Measurements from ENCODE around the gene ASCC2. TPM values are rescaled to one million over a fixed set of nuclear protein-coding genes. Genes with fewer than 3 reads are reported as not detected.

ASCC2 gene
- total RNA-seq, 2 experiments from 2014 or later = 86.5 to 91.4 TPM

- Mint-ChIP-seq H3K4me3 (no peak overlapping the region), H3K27ac (peak overlapping the region; percentile 85), H3K27me3 (ENCODE audit: low read depth) (no peaks in the 10 kb centered on the region), H3K36me3 (ENCODE audit: low read depth) (peaks cover 64% of the 10 kb centered on the region), H3K4me1 (ENCODE audit: low read depth) (peaks cover 39% of the 10 kb centered on the region), H3K9me3 (ENCODE audit: insufficient read depth) (no peaks in the 10 kb centered on the region)
- ChIA-PET POLR2A (no interaction called here), CTCF (interaction anchor here (0.8 kb wide), 1 partner anchor 289 kb away, joined by 3 read pairs; no protein-coding TSS in a partner anchor)
- no peak for ATAC-seq
- no peak for DNase-seq
Observed at GRCh38 chr22:29799217-29799680, 38.8 kb downstream of the ASCC2 start.

GRCh38 chr22:29798801-29799200 is 39.3 kb downstream of the ASCC2 start:
- Mint-ChIP-seq H3K4me1 (ENCODE audit: low read depth) (peaks cover 39% of the 10 kb centered on the region), H3K4me3 (no peak overlapping the region), H3K27me3 (ENCODE audit: low read depth) (no peaks in the 10 kb centered on the region), H3K27ac (peak overlapping the region; percentile 85), H3K36me3 (ENCODE audit: low read depth) (peaks cover 61% of the 10 kb centered on the region), H3K9me3 (ENCODE audit: insufficient read depth) (no peaks in the 10 kb centered on the region)
- DNase-seq = no peak
- ChIA-PET CTCF (interaction anchor here (0.8 kb wide), 1 partner anchor 290 kb away, joined by 3 read pairs; no protein-coding TSS in a partner anchor), POLR2A (no interaction called here)
- ATAC-seq = no peak

DNA sequence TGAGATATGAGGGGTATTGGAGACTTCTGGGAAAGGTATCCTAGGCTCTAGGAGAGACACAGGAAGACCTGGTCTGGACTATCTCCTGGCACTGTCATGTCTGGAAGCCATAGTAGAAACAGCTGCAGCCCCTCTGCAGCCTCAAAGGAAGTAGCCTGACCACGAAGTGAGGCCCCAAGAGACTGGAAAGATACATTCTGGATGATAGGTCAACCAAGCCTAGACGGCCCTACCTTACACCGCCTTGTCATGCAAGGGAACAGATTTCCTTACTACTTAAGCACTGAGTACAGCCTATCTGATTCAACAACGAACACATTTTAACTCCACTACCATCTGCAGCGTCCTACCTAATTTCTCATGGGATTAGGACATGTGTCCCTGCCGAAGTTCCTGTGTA is 39.8 kb downstream of the ASCC2 start:
- DNase-seq = no peak
- ATAC-seq = no peak
- H3K27ac Mint-ChIP-seq = peak overlapping the region; percentile 85
- CTCF ChIA-PET = no interaction called here
- H3K4me1 Mint-ChIP-seq (ENCODE audit: low read depth) = peaks cover 39% of the 10 kb centered on the region
- H3K4me3 Mint-ChIP-seq = peak overlapping the region; percentile 1
- H3K27me3 Mint-ChIP-seq (ENCODE audit: low read depth) = no peaks in the 10 kb centered on the region
- H3K36me3 Mint-ChIP-seq (ENCODE audit: low read depth) = peaks cover 56% of the 10 kb centered on the region
- POLR2A ChIA-PET = no interaction called here
- no peaks in the 10 kb centered on the region for H3K9me3 Mint-ChIP-seq (ENCODE audit: insufficient read depth)

GRCh38 chr22:29797351-29797750 is 40.7 kb downstream of the ASCC2 start:
- ChIA-PET POLR2A (no interaction called here), CTCF (interaction anchor here (0.9 to 1.9 kb wide), 5 partner anchors 24 to 291 kb away, joined by 3 to 6 read pairs (median 3); no protein-coding TSS in a partner anchor)
- ATAC-seq (peak; percentile 81), DNase-seq (peak; percentile 67)
- Mint-ChIP-seq H3K9me3 (ENCODE audit: insufficient read depth) (no peaks in the 10 kb centered on the region), H3K36me3 (ENCODE audit: low read depth) (peaks cover 58% of the 10 kb centered on the region), H3K27ac (peak overlapping the region; percentile 85), H3K27me3 (ENCODE audit: low read depth) (no peaks in the 10 kb centered on the region), H3K4me1 (ENCODE audit: low read depth) (peaks cover 39% of the 10 kb centered on the region), H3K4me3 (peak overlapping the region; percentile 45)

GRCh38 chr22:29795663-29796062 is 42.4 kb downstream of the ASCC2 start:
- Mint-ChIP-seq H3K4me1 (ENCODE audit: low read depth) (peaks cover 39% of the 10 kb centered on the region), H3K36me3 (ENCODE audit: low read depth) (peaks cover 52% of the 10 kb centered on the region), H3K4me3 (no peak overlapping the region), H3K27me3 (ENCODE audit: low read depth) (no peaks in the 10 kb centered on the region), H3K27ac (no peak overlapping the region), H3K9me3 (ENCODE audit: insufficient read depth) (no peaks in the 10 kb centered on the region)
- POLR2A ChIA-PET = interaction anchor here (0.7 kb wide), 1 partner anchor 283 kb away, joined by 3 read pairs; no protein-coding TSS in a partner anchor
- DNase-seq (no peak), ATAC-seq (no peak)
- CTCF ChIA-PET = interaction anchor here (0.6 to 1.9 kb wide), 5 partner anchors 11 to 313 kb away, joined by 3 to 6 read pairs (median 3); no protein-coding TSS in a partner anchor

GRCh38 chr22:29793396-29793795 is 44.7 kb downstream of the ASCC2 start:
- CTCF ChIA-PET = no interaction called here
- no peak for DNase-seq
- ATAC-seq = no peak
- H3K4me3 Mint-ChIP-seq = no peak overlapping the region
- peaks cover 49% of the 10 kb centered on the region for H3K36me3 Mint-ChIP-seq (ENCODE audit: low read depth)
- no peaks in the 10 kb centered on the region for H3K9me3 Mint-ChIP-seq (ENCODE audit: insufficient read depth)
- H3K27ac Mint-ChIP-seq = no peak overlapping the region
- H3K27me3 Mint-ChIP-seq (ENCODE audit: low read depth) = no peaks in the 10 kb centered on the region
- H3K4me1 Mint-ChIP-seq (ENCODE audit: low read depth) = peaks cover 22% of the 10 kb centered on the region
- POLR2A ChIA-PET = no interaction called here

GRCh38 chr22:29790061-29790460 is 48.0 kb downstream of the ASCC2 start:
- ChIA-PET POLR2A (no interaction called here), CTCF (interaction anchor here (1.3 kb wide), 1 partner anchor 215 kb away, joined by 3 read pairs; no protein-coding TSS in a partner anchor)
- Mint-ChIP-seq H3K27me3 (ENCODE audit: low read depth) (no peaks in the 10 kb centered on the region), H3K4me1 (ENCODE audit: low read depth) (no peaks in the 10 kb centered on the region), H3K9me3 (ENCODE audit: insufficient read depth) (no peaks in the 10 kb centered on the region), H3K4me3 (no peak overlapping the region), H3K27ac (no peak overlapping the region), H3K36me3 (ENCODE audit: low read depth) (peaks cover 34% of the 10 kb centered on the region)
- DNase-seq = no peak
- no peak for ATAC-seq

GRCh38 chr22:29788339-29789279 is 49.5 kb downstream of the ASCC2 start:
- ChIA-PET POLR2A (no interaction called here), CTCF (no interaction called here)
- peaks cover 31% of the 10 kb centered on the region for H3K36me3 Mint-ChIP-seq (ENCODE audit: low read depth)
- no peaks in the 10 kb centered on the region for H3K4me1 Mint-ChIP-seq (ENCODE audit: low read depth)
- no peaks in the 10 kb centered on the region for H3K9me3 Mint-ChIP-seq (ENCODE audit: insufficient read depth)
- no peak for DNase-seq
- H3K27me3 Mint-ChIP-seq (ENCODE audit: low read depth) = no peaks in the 10 kb centered on the region
- no peak overlapping the region for H3K4me3 Mint-ChIP-seq
- no peak overlapping the region for H3K27ac Mint-ChIP-seq
- ATAC-seq = no peak

GRCh38 chr22:29787371-29787980 is 50.6 kb downstream of the ASCC2 start:
- POLR2A ChIA-PET = no interaction called here
- H3K27me3 Mint-ChIP-seq (ENCODE audit: low read depth) = no peaks in the 10 kb centered on the region
- no peak overlapping the region for H3K4me3 Mint-ChIP-seq
- H3K36me3 Mint-ChIP-seq (ENCODE audit: low read depth) = peaks cover 29% of the 10 kb centered on the region
- DNase-seq = no peak
- H3K9me3 Mint-ChIP-seq (ENCODE audit: insufficient read depth) = no peaks in the 10 kb centered on the region
- H3K4me1 Mint-ChIP-seq (ENCODE audit: low read depth) = no peaks in the 10 kb centered on the region
- H3K27ac Mint-ChIP-seq = no peak overlapping the region
- ATAC-seq = no peak
- CTCF ChIA-PET = no interaction called here

DNA sequence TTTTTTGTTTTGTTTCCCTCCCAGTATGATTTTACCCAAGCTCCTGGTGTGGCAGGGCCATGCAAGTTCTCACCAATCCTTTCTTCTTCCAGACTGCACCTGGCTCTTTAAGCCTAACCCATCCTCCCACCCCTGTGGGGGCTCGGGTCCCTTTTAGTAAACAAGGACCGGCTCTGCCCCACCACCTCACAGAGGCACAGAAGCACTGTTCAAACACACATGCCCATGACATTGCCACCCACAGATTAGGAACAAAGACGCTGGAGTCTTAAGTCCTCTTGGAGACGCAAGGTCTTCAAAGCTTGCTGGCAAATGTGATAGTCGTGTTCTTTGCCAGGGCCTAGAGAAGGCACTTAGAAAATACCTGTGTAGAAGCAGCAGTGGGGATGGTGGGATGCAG is 52.0 kb downstream of the ASCC2 start:
- ChIA-PET CTCF (no interaction called here), POLR2A (interaction anchor here (0.8 kb wide), 1 partner anchor 1037 kb away, joined by 3 read pairs; no protein-coding TSS in a partner anchor)
- peaks cover 21% of the 10 kb centered on the region for H3K36me3 Mint-ChIP-seq (ENCODE audit: low read depth)
- H3K4me3 Mint-ChIP-seq = no peak overlapping the region
- ATAC-seq = no peak
- no peaks in the 10 kb centered on the region for H3K4me1 Mint-ChIP-seq (ENCODE audit: low read depth)
- no peak overlapping the region for H3K27ac Mint-ChIP-seq
- DNase-seq = no peak
- no peaks in the 10 kb centered on the region for H3K27me3 Mint-ChIP-seq (ENCODE audit: low read depth)
- H3K9me3 Mint-ChIP-seq (ENCODE audit: insufficient read depth) = no peaks in the 10 kb centered on the region

DNA sequence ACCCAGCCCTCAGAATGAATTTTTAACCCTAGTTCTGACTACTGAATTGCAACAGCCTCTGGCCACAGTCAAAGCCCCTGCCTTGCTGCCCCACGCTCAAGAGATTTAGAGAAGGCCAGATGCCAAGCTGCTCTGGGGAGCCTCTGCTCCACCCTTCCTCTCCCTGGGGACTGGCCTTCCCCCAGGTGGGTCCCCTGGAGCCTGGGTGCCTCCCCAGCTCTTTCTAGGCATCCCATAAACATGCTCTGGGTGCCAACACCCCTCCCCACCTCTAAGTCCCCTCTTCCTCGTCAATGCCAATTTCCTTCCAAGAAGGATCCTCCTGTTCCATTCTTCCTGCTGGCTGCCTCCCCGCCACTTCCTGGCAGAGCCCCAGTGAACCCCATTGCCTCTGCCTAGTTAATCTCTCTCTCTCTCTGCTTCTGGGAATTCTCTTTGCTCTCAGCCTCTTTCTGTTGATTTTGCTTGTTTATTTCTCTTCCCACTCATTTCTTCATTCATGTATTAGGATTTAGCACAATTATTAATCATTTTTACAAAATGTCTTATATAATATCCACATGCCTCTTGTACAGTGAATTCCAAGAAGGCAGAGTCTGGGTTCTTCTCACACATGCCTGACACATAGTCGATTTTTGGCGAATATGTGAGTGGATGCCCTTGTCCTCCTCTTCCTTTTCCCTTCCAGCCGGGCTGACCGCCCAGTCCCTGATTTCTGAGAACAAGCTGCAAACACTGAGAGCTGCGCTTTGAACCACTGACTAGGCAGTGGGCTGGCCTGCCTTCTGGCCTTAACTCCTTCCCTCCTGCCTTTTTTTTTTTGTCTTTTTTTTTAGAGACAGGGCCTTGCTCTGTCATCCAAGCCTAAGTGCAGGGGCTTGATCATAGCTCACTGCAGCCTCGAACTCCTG is 53.4 kb downstream of the ASCC2 start:
- ChIA-PET CTCF (interaction anchor here (1.4 kb wide), 1 partner anchor 220 kb away, joined by 3 read pairs; no protein-coding TSS in a partner anchor), POLR2A (no interaction called here)
- Mint-ChIP-seq H3K36me3 (ENCODE audit: low read depth) (peaks cover 16% of the 10 kb centered on the region), H3K27me3 (ENCODE audit: low read depth) (no peaks in the 10 kb centered on the region), H3K4me1 (ENCODE audit: low read depth) (no peaks in the 10 kb centered on the region), H3K4me3 (no peak overlapping the region), H3K27ac (no peak overlapping the region), H3K9me3 (ENCODE audit: insufficient read depth) (no peaks in the 10 kb centered on the region)
- DNase-seq (no peak), ATAC-seq (no peak)
